ENCODE measurements around the gene MTRFR.

- TF ChIP-seq SUZ12 (IDR thresholded peaks at IDR 0.05) (no peak), FOXM1 (IDR thresholded peaks at IDR 0.05; ENCODE audit: borderline replicate concordance) (no peak), LEF1 (IDR thresholded peaks at IDR 0.05; ENCODE audit: borderline replicate concordance) (no peak), SP1 (IDR thresholded peaks at IDR 0.05) (no peak), FOXK2 (IDR thresholded peaks at IDR 0.05) (no peak), TARDBP (IDR thresholded peaks at IDR 0.05) (no peak), CTBP1 (IDR thresholded peaks at IDR 0.05; ENCODE audit: borderline replicate concordance) (no peak), ELF4 (IDR thresholded peaks at IDR 0.05) (no peak), L3MBTL2 (conservative IDR thresholded peaks at IDR 0.05) (no peak), NFRKB (IDR thresholded peaks at IDR 0.05) (no peak), HDGF (IDR thresholded peaks at IDR 0.05; ENCODE audit: borderline replicate concordance) (no peak)
Measured at GRCh38 chr12:123283461-123283860, 50.2 kb downstream of the MTRFR start.
